OCI-LY1 (cell line): ENCODE results near the gene JAKMIP2.

Experiments
- EZH2 ChIP-seq: fragments of 200-600 bp; sonication (generic), shearing (Covaris generic); IDR thresholded peaks from 2 replicates; pipeline ENCODE4 v1.8.0; 2017; ENCODE audit warnings: borderline replicate concordance, mixed run types, mild to moderate bottlenecking, antibody characterized with exemption, low read length, moderate library complexity, mixed read lengths
- TF ChIP-seq, protein P1 (sequence below): fragments of 200-600 bp; sonication (generic), shearing (Covaris generic); IDR thresholded peaks from 2 replicates; pipeline ENCODE4 v1.5.1; 2017; ENCODE audit warnings: mild to moderate bottlenecking, antibody characterized with exemption, low read length, moderate library complexity, mixed read lengths

DNA sequence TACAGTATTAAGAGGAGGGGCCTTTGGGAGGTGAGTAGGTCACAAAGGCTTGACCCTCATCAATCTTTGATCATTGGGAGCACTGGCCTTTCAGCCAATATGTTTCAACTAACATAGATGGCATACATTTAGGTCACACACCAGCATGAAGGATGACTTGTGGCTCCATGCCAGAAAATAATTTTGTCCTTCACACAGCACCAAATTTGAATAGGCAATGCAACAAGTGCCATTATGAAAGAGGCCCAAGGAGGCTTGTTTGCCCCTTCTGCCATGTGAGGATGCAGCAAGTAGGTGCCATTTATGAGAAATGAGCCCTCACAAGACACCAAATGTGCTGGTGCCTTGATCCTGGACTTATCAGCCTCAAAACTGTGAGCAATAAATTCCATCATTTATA, 81.1 kb downstream of the JAKMIP2 start:
- no peak for TF ChIP-seq EZH2
- TF ChIP-seq, protein P1, sequence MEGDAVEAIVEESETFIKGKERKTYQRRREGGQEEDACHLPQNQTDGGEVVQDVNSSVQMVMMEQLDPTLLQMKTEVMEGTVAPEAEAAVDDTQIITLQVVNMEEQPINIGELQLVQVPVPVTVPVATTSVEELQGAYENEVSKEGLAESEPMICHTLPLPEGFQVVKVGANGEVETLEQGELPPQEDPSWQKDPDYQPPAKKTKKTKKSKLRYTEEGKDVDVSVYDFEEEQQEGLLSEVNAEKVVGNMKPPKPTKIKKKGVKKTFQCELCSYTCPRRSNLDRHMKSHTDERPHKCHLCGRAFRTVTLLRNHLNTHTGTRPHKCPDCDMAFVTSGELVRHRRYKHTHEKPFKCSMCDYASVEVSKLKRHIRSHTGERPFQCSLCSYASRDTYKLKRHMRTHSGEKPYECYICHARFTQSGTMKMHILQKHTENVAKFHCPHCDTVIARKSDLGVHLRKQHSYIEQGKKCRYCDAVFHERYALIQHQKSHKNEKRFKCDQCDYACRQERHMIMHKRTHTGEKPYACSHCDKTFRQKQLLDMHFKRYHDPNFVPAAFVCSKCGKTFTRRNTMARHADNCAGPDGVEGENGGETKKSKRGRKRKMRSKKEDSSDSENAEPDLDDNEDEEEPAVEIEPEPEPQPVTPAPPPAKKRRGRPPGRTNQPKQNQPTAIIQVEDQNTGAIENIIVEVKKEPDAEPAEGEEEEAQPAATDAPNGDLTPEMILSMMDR: no peak
